ENCODE results near the gene EXOC7.
A peak's percentile ranks its signal among the peaks of the same experiment; 100 is the strongest.
"Not testable (repeated sequence)": the region's sequence is repeated elsewhere in the genome, so short reads cannot be mapped to it uniquely, and the experiment has no call there.

EXOC7 gene

GRCh38 chr17:76085066-76085730 lies 18.4 kb downstream of the EXOC7 start:
- H3K27ac Mint-ChIP-seq (ENCODE audit: low read depth) = no peak overlapping the region

GRCh38 chr17:76083536-76084182 lies 19.9 kb downstream of the EXOC7 start:
- H3K27ac Mint-ChIP-seq (ENCODE audit: low read depth) = no peak overlapping the region
- H3K36me3 Mint-ChIP-seq (ENCODE audit: insufficient read depth) = peaks cover 13% of the 10 kb centered on the region
- no peak for ATAC-seq (replicated peaks; ENCODE audit: extremely low read depth, poor library complexity, severe bottlenecking)
- H3K4me1 Mint-ChIP-seq = peaks cover 3% of the 10 kb centered on the region
- DNase-seq (ENCODE audit: low spot score in 2 of 2) = no peak
- no peaks in the 10 kb centered on the region for H3K9me3 Mint-ChIP-seq
- H3K27me3 Mint-ChIP-seq = no peaks in the 10 kb centered on the region
- no peak overlapping the region for H3K4me3 Mint-ChIP-seq

More at GRCh38 chr17:76085066-76085730, 18.4 kb downstream of the EXOC7 start:
- Mint-ChIP-seq H3K4me1 (no peaks in the 10 kb centered on the region), H3K27me3 (no peaks in the 10 kb centered on the region), H3K36me3 (ENCODE audit: insufficient read depth) (peaks cover 13% of the 10 kb centered on the region), H3K4me3 (no peak overlapping the region), H3K9me3 (no peaks in the 10 kb centered on the region)
- DNase-seq (ENCODE audit: low spot score in 2 of 2) = no peak
- no peak for ATAC-seq (replicated peaks; ENCODE audit: extremely low read depth, poor library complexity, severe bottlenecking)

GRCh38 chr17:76082326-76083251 lies 21.0 kb downstream of the EXOC7 start:
- Mint-ChIP-seq H3K4me1 (peaks cover 8% of the 10 kb centered on the region), H3K36me3 (ENCODE audit: insufficient read depth) (peaks cover 13% of the 10 kb centered on the region), H3K27me3 (peaks cover 4% of the 10 kb centered on the region), H3K27ac (ENCODE audit: low read depth) (peak overlapping the region; percentile 17), H3K4me3 (no peak overlapping the region), H3K9me3 (no peaks in the 10 kb centered on the region)
- DNase-seq (ENCODE audit: low spot score in 2 of 2) (no peak), ATAC-seq (replicated peaks; ENCODE audit: extremely low read depth, poor library complexity, severe bottlenecking) (no peak)

GRCh38 chr17:76081295-76082210 lies 22.0 kb downstream of the EXOC7 start:
- H3K9me3 Mint-ChIP-seq = no peaks in the 10 kb centered on the region
- peaks cover 11% of the 10 kb centered on the region for H3K36me3 Mint-ChIP-seq (ENCODE audit: insufficient read depth)
- peaks cover 16% of the 10 kb centered on the region for H3K4me1 Mint-ChIP-seq
- no peak for DNase-seq (ENCODE audit: low spot score in 2 of 2)
- H3K27ac Mint-ChIP-seq (ENCODE audit: low read depth) = peak overlapping the region; percentile 17
- H3K4me3 Mint-ChIP-seq = no peak overlapping the region
- ATAC-seq (replicated peaks; ENCODE audit: extremely low read depth, poor library complexity, severe bottlenecking) = no peak
- H3K27me3 Mint-ChIP-seq = peaks cover 14% of the 10 kb centered on the region

- Mint-ChIP-seq H3K4me3 (no peak overlapping the region), H3K27me3 (peaks cover 16% of the 10 kb centered on the region), H3K36me3 (ENCODE audit: insufficient read depth) (peaks cover 10% of the 10 kb centered on the region), H3K4me1 (peaks cover 19% of the 10 kb centered on the region), H3K27ac (ENCODE audit: low read depth) (peak overlapping the region; percentile 17), H3K9me3 (no peaks in the 10 kb centered on the region)
- DNase-seq (ENCODE audit: low spot score in 2 of 2) (no peak), ATAC-seq (replicated peaks; ENCODE audit: extremely low read depth, poor library complexity, severe bottlenecking) (no peak)
Measured at GRCh38 chr17:76080768-76081287, 22.8 kb downstream of the EXOC7 start.

- Mint-ChIP-seq H3K4me1 (peaks cover 25% of the 10 kb centered on the region), H3K27me3 (peaks cover 22% of the 10 kb centered on the region), H3K4me3 (no peak overlapping the region), H3K9me3 (no peaks in the 10 kb centered on the region), H3K36me3 (ENCODE audit: insufficient read depth) (peaks cover 10% of the 10 kb centered on the region), H3K27ac (ENCODE audit: low read depth) (no peak overlapping the region)
- ATAC-seq (replicated peaks; ENCODE audit: extremely low read depth, poor library complexity, severe bottlenecking) = no peak
- no peak for DNase-seq (ENCODE audit: low spot score in 2 of 2)
Measured at GRCh38 chr17:76079956-76080767, 23.4 kb downstream of the EXOC7 start.

GRCh38 chr17:76079535-76079955 lies 24.0 kb downstream of the EXOC7 start:
- H3K9me3 Mint-ChIP-seq = no peaks in the 10 kb centered on the region
- H3K27ac Mint-ChIP-seq (ENCODE audit: low read depth) = no peak overlapping the region
- no peak for DNase-seq (ENCODE audit: low spot score in 2 of 2)
- no peak for ATAC-seq (replicated peaks; ENCODE audit: extremely low read depth, poor library complexity, severe bottlenecking)
- peaks cover 28% of the 10 kb centered on the region for H3K27me3 Mint-ChIP-seq
- H3K4me3 Mint-ChIP-seq = no peak overlapping the region
- peaks cover 30% of the 10 kb centered on the region for H3K4me1 Mint-ChIP-seq
- H3K36me3 Mint-ChIP-seq (ENCODE audit: insufficient read depth) = peaks cover 12% of the 10 kb centered on the region

- peaks cover 12% of the 10 kb centered on the region for H3K36me3 Mint-ChIP-seq (ENCODE audit: insufficient read depth)
- no peaks in the 10 kb centered on the region for H3K9me3 Mint-ChIP-seq
- H3K4me1 Mint-ChIP-seq = peaks cover 30% of the 10 kb centered on the region
- ATAC-seq (replicated peaks; ENCODE audit: extremely low read depth, poor library complexity, severe bottlenecking) (no peak), DNase-seq (ENCODE audit: low spot score in 2 of 2) (no peak)
- peaks cover 30% of the 10 kb centered on the region for H3K27me3 Mint-ChIP-seq
- peak within 1 kb of the TSS; percentile 20 for H3K4me3 Mint-ChIP-seq
- H3K27ac Mint-ChIP-seq (ENCODE audit: low read depth) = no peak within 1 kb of the TSS
Measured at GRCh38 chr17:76078860-76079534, 24.6 kb downstream of the EXOC7 start, which contains the start of gene ZACN. ZACN (plus strand) TSS chr17:76079182; CDS start chr17:76079265, 83 bp downstream.

GRCh38 chr17:76078370-76078769 lies 25.2 kb downstream of the EXOC7 start:
- not testable (repeated sequence) for H3K27ac Mint-ChIP-seq (ENCODE audit: low read depth); H3K9me3 Mint-ChIP-seq; DNase-seq (ENCODE audit: low spot score in 2 of 2); ATAC-seq (replicated peaks; ENCODE audit: extremely low read depth, poor library complexity, severe bottlenecking)
- H3K4me1 Mint-ChIP-seq = peaks cover 30% of the 10 kb centered on the region
- peaks cover 17% of the 10 kb centered on the region for H3K36me3 Mint-ChIP-seq (ENCODE audit: insufficient read depth)
- H3K4me3 Mint-ChIP-seq = peak overlapping the region; percentile 20
- H3K27me3 Mint-ChIP-seq = peaks cover 37% of the 10 kb centered on the region

- Mint-ChIP-seq H3K9me3 (no peaks in the 10 kb centered on the region), H3K27ac (ENCODE audit: low read depth) (no peak overlapping the region), H3K36me3 (ENCODE audit: insufficient read depth) (peaks cover 17% of the 10 kb centered on the region), H3K4me1 (peaks cover 30% of the 10 kb centered on the region), H3K4me3 (peak overlapping the region; percentile 69), H3K27me3 (peaks cover 37% of the 10 kb centered on the region)
- no peak for DNase-seq (ENCODE audit: low spot score in 2 of 2)
- no peak for ATAC-seq (replicated peaks; ENCODE audit: extremely low read depth, poor library complexity, severe bottlenecking)
Measured at GRCh38 chr17:76077584-76078110, 25.9 kb downstream of the EXOC7 start.

Measured in central memory CD8-positive, alpha-beta T cell (primary cell).